Measurements from ENCODE around the gene FTO. TPM values are rescaled to one million over a fixed set of nuclear protein-coding genes. Genes with fewer than 3 reads are reported as not detected.
A peak's percentile ranks its signal among the peaks of the same experiment; 100 is the strongest.

Gene FTO
- total RNA-seq, 1 donor, result 40.1 TPM

DNA sequence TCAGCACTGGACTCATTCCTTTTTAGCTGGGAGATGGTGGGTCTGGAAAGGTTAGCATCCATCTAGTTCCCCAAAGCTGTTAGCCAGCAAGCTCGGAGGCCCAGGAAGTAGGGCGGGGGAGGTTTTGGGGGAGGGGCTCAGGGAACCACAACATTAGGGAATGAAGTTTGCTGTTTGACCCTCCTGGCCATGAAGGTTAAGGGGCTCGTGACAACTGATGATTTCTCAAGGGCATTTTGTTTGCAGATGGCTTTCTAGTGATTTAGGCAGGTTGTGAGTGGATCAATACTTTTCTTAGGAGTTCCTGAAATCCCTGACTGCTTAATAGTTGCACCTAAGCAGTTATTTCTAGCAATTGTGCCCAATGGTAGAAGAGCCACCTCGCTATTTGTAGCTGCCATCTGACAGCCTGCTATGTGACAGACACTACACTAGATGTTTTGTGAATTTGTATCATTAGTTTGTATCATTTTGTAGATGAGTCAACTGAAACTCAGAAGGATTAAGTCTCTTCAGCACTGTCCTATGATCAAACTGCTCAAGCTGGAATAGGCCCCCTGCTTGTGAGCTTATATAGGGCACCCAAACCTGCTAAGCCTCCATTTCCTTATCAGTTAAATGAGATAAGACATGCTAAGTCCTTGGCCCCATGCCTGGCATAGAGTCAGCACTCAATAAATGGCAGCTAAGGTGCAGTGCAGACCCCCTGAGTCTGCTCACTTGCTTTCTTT lies 436.3 kb downstream of the FTO start:
- peak in 2 of 3 donors; percentile 3 for DNase-seq (ENCODE audit: low read depth in 2 of 3, low spot score in 2 of 3)

DNA sequence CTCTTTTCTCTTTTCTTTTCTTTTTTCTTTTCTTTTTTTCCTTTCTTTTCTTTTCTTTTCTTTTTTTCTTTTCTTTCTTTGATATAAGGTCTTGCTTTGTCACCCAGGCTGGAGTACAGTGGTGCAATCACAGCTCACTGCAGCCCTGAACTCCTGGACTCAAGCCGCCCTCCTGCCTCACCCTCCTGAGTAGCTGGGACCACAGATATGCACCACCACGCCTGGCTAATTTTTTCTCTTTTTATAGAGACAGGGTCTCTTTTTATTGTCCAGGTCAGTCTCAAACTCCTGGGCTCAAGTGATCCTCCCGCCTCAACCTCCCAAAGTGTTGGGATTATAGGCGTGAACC lies 436.8 kb downstream of the FTO start:
- no peak for DNase-seq (ENCODE audit: low read depth in 2 of 3, low spot score in 2 of 3)

DNA sequence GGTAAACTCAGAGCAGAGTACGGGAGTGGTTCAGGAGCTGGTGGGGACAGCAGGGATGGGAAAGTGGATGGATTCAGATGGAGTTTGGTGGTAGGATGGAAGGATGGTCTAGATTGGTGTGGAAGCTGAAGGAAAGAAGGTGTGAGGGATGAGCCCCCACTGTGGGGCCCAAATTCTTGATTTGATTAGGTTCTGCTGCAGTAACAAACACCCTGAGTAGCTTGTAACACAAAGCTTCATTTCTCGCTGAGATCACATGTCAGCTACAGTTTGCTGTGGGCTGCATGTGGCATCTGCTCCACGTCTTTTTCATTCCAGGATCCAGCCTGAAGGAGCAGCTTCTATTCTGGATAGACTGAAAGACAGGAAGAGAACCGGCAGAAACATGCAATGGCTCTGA lies 438.8 kb downstream of the FTO start:
- no peak for DNase-seq (ENCODE audit: low read depth in 2 of 3, low spot score in 2 of 3)

DNA sequence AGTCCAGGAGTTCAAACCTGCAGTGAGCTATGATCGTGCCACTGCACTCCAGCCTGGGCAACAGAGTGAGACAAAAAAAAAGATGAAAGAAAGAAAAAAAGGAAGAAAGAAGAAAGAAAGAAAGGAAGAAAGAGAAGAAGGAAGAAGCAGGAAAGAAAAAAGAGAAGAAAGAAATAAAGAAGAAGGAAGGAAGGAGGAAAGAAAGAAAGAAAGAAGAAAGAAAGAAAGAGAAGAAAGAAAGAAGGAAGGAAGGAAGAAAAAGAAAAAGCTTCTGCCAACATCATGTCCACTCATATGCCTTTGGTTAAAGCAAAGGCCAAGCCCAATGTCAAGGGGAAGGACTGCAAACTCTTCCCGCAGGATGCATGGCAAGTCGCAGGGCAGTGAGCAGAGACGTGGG lies 439.5 kb downstream of the FTO start:
- DNase-seq (ENCODE audit: low read depth in 2 of 3, low spot score in 2 of 3), result no peak

DNA sequence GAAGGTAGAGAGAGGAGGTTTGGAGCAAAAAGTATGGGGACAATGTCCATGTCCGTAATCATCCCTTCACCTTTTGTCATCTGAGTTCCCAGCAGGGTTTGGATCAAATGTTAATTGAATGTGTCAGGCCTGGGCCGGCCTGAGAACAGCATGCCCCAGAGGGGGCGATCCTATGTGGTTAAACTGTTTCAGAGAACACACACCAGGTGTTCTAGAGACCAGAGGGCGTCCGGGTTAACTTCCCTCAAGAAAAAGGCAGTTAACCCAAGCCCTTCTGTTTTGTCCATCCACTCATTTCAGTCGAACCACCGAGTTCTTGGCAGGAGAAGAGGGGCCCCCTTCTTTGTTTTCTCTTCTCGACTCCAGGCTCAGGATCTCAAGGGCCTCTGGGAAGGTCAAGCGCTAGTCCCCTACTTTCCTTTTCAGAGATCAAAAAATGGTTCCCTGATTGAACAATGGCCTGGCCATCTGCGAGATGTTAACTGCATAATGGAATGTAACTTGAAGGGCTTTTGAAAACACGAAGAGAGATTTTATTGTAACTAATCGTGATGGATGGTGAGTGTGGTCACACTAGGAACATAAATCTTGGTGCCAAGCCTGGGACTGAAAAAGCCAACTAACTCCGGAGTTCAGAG lies 440.1 kb downstream of the FTO start:
- DNase-seq (ENCODE audit: low read depth in 2 of 3, low spot score in 2 of 3), result peak in 1 of 3 donors; percentile 4

DNA sequence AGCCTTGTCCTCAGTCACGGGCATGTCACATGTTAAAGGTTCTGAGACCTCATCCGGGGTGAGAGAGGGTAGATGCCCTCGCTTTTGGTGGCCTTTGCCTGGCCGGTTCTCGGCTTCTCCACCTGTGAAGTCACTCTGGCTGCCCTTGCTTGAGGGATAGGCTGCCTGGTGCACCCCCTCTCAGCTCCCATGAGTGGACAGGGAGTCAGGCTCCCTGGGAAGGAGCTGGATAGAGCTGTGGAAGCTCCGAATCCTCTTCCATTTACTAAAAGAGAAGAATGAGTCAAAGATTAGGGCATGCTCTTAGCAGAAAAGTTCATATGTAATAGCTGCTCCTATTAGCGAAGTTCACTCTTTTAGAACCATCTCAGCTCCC lies 440.6 kb downstream of the FTO start:
- no peak for DNase-seq (ENCODE audit: low read depth in 2 of 3, low spot score in 2 of 3)

DNA sequence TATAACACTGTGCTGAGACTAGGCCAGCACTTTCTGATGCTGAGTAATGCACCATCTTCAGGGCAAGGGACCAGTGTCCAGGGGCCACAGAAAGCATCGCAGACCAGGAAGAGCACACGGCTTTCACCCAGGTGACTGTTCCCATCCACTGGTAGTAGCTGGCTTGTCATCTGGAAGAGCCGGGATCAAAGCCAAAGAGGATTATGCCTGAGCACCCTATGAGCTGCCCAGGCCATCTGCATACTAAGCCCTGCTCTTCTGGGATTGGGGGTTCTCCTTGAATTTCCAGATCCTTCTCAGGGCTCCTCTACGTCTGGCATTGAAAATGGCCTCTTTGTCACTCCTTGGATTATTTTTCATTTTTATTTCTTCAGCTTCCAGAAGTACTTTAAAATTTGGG lies 441.9 kb downstream of the FTO start:
- DNase-seq (ENCODE audit: low read depth in 2 of 3, low spot score in 2 of 3), result no peak

DNA sequence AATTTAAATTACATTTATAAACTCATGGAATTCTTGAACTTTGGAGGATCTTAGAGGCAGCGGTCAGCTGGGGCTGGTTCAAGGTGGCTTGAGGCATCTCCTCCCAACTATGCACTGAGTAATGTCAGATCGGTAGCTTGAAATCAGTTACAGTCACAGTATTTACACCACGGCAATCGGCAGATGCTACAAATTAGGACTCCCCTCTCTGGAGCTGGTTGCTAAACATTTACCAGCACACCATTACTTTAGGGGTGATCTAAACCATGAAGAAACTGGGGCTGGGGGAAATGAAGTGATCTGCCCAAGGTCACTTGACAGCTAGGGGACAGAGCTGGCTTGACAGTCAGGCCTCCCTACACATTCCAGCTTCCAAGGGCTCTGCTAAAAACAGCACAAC lies 445.0 kb downstream of the FTO start:
- DNase-seq (ENCODE audit: low read depth in 2 of 3, low spot score in 2 of 3), result no peak

DNA sequence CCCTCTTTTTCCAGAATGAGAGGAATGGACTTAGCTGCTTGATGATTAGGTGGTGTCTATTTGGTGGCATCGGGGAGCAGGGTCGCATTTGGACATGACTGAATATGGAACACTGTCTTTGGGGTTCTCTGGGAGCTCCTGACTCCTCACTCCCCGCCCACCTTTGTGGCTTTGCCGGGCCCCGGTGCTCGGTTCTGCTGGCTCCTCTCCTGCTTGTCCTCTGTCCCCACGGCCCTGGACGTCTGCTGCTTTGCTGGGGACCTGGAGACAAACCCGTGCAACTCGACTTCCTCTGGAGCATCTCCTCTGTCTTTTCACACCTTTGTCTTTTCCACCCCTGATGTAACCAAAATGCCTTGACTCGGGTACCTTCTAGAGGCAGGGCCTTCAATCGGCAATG lies 446.9 kb downstream of the FTO start:
- DNase-seq (ENCODE audit: low read depth in 2 of 3, low spot score in 2 of 3), result no peak

DNA sequence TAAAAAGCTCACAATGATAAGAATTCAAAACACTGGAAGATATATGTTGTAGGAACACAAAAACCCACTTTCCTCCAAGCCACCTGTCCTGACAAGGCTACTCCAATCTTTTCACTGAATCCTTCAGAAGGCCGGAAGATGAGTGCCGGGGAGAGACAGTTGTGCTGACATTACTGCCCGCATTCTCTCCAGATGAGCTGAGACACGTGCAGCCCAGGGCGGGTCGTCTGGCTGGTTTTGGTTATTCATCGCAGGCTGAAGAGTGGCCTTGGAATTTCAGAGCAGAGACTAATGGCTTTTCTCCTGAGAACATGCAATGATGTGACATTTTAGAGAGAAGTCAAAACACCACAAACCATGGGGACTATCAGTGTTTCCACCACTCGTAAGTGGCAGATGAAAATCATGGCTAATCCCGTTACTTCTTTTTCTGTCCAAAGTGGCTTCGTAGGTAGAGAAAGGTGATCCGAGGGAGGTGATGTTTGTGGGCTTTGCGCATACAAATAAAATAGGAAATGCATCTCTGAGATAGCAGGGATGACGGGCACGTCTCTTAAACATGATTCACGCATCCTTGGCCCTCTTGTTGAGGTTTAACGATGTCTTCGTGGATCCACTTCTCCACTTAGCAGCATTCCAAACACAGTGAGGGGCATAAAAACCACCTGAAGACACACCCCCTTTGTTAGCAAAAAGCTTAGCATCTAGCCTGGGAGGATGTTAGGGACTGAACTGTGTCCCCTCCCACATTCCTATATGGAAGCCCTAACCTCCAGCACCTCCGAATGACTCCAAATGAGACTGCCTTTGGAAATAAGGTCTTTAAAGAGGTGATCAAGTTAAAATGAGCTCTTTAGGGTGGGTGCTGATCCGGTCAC lies 448.6 kb downstream of the FTO start:
- no peak for DNase-seq (ENCODE audit: low read depth in 2 of 3, low spot score in 2 of 3)

DNA sequence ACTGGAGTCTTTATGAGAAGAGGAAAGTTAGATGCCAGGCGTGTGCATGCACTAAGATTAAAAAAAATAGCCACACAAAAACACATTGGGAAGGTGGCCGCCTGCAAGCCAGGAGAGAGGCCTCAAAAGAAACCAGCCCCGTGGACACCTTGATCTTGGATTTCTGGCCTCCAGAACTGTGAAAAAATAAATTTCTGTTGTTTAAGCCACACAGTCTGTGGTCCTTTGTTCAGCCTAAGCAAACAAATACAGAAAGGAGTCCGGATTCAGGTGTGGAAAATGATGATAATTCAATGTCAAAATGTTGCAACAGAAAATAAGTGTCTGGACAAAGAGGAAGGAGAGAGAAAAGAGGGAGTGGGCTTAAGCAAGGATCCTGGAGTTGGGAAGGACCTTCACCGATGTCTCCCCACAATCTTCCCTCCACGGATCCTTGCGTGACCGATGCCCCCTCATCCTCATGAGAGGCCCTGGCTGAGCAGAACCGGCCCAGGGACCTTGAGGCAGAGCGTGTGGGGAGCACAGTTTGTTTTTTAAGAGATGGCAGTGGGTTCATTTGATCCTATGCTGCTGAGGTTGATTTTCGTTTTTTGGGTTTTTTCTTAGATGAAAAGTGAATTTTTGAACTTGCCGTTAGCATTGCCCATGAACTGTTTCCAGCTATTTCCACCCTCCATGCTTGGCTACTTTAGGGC lies 449.4 kb downstream of the FTO start:
- DNase-seq (ENCODE audit: low read depth in 2 of 3, low spot score in 2 of 3), result no peak

DNA sequence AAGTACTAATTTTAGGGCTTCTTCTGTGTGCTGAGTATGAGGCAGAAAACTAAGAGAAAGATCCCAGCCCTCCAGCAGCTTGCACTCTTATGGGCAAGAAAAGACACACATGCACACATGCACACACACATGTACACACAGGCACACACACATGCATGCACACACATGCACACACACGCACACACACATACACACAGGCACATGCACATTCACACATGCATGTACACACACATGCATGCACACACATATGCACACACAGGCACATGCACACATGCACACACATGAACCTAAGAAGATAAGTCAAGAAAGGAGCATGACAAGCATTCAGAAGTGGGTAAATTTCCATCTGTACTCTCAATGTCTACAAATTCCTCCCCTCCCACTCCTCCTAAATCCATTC lies 452.4 kb downstream of the FTO start:
- DNase-seq (ENCODE audit: low read depth in 2 of 3, low spot score in 2 of 3), result no peak

DNA sequence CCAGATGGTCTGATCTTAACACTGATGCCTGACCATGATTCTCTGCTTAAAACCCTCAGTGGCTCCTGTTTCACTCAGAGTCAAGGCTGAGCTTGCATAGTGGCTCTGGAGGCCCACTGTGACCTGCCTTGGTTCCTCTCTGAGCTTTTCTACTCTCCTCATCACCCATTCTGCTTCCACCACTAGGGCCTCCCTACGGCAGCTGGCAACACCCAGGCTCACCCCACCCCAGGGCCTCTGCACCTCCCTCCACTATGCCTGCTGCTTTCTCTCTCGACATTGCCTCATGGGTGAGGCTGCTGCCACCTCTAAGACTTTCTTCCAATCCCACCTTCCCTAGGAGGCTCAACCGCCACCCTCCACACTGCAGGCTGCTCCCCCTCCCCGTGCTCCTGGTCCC lies 455.0 kb downstream of the FTO start:
- no peak for DNase-seq (ENCODE audit: low read depth in 2 of 3, low spot score in 2 of 3)

DNA sequence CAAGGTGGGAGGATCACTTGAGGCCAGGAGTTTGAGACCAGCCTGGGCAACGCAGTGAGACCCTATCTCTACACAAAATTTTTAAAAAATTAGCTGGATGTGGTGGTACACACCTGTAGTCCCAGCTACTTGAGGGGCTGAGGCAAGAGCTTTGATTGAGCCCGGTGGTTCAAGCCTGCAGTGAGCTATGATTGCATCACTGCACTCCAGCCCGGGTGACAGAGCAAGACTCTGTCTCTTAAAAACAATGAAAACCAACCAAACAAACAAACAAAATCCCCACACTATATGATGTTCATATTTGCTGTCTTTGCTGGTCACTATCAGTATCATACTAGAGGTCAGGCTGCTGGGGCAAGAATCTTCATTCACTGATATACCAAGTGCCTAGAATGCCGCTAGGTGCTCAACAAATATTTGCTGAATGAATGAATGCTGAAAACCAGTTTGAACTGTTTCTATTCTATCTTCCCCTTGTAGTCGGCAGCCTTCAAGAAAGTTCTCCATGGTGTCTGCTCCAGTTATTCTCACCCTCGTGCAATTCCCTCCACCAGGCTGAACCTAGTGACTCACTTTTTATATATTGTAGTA lies 455.6 kb downstream of the FTO start:
- no peak for DNase-seq (ENCODE audit: low read depth in 2 of 3, low spot score in 2 of 3)

DNA sequence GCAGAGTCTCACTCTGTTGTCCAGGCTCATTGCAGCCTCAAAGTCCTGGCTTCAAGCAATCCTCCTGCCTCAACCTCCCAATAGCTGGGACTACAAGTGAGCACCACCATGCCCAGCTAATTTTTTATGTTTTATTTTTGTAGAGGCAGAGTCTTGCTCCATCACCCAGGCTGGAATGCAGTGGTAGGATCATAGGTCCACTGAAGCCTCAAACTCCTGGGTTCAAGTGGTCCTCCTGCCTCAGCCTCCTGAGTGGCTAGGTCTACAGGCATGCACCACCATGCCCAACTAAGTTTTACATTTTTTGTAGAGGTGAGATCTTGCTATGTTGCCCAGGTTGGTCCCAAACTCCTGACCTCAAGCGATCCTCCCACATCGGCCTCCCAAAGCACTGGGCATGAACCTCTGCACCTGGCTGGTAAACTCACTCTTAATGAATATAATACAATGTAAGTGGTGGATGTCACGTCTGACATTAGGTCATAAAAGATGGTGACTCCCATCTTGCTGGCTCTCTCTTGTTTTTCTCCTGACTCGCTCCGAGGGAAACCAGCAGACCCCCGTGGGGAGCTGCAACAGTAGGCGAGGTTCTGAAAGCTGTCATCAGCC lies 456.4 kb downstream of the FTO start:
- DNase-seq (ENCODE audit: low read depth in 2 of 3, low spot score in 2 of 3), result no peak

DNA sequence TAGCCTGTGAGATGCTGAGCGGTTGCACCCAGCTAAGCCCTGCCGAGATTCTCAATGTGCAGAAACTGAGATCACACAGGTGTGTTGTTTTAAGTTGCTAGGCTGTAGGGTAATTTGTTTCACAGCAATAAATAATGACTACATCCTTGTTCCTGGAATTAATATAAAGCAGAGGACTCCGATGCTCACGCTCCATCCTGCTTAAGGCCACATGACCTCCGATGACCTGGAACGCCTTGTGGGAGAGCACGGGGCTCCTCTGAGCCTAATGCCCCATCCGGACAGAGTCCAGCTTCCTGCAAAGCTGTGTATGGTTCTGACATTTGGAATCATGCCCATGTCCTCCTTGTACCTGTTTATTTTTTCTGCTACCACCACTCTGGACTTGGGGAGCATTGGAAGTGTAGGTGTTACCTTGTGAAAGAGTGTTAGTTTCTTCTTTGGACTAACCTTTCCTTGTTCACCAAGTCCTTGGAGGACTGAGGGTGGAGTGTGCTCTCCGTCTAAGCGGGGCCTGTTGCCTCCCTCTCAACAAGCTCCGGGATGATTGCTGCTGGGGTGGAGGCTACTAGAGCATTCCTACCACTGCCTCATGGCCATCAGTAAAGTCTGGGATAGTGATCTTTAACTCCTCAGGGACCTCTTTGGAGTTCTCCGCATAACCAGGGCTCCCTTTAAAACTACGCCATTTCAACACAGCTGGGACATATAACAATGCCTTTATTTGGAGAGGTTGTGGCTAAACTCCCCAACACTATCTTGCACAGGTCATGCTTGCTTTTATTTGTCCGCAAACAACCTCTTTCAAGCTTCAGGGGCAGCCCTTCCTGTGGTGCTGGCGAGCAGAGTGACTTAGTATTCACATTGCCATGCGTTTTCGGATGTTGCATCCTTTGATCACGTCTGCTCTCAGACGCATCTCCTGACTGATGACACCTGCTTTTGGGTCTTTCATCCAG lies 457.3 kb downstream of the FTO start:
- no peak for DNase-seq (ENCODE audit: low read depth in 2 of 3, low spot score in 2 of 3)

DNA sequence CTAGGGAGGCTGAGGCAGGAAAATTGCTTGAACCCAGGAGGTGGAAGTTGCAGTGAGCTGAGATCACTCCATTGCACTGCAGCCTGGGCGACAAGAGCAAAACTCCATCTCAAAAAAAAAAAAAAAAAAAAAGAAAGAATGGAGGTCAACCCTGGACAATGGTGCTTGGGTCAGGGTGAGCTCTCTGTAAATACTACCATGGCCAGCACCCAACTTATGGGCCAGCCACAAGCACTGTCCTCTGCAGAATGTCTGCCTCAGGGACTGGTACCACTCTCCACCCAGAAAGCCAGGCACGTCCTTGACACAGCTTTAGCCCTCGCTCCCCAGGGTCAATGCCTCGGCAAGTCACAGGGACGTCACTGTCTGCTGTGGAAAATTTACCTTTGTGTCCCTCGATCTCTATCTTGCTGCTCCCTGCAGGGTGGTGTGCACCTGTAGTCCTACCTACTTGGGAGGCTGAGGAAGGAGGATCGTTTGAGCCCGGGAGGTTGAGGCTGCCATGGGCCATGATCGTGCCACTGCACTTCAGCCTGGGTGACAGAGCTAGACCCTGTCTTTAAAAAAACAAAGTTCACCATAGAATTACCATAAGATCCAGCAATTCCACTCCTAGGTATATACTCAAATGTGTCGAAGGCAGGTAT lies 459.4 kb downstream of the FTO start:
- DNase-seq (ENCODE audit: low read depth in 2 of 3, low spot score in 2 of 3), result no peak

DNA sequence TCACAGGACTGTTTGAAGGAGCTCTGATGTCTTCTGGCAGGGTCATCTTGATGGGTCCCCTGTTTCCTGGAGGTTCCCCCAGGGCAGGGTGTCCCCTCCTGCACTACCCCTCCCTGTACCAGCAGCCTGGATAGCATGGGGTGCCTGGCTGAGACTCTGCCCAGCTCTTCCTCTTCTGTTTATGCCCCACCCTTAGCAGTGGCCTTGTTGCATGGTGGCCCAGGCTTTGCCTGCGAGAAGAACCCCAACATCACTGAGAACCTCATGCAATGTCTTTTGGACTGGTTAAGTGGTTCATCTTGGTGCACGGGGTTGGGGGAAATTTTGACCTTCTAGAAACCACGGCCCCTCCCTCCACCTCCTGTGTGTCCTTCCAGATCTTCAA lies 460.8 kb downstream of the FTO start:
- no peak for DNase-seq (ENCODE audit: low read depth in 2 of 3, low spot score in 2 of 3)

All from hematopoietic multipotent progenitor cell (in vitro differentiated cells).